Stimulated activated CD8-positive, alpha-beta memory T cell treated with anti-CD3 and anti-CD28 coated beads, Interleukin-15, amount 100 ng/mL, for 1 hour (primary cell): ENCODE measurements around the gene P3R3URF.

Source experiments
- DNase-seq: peaks from one replicate; pipeline ENCODE4 v3.0.0-alpha.2; 2020; ENCODE audit warnings: low read depth

The P3R3URF gene

DNA sequence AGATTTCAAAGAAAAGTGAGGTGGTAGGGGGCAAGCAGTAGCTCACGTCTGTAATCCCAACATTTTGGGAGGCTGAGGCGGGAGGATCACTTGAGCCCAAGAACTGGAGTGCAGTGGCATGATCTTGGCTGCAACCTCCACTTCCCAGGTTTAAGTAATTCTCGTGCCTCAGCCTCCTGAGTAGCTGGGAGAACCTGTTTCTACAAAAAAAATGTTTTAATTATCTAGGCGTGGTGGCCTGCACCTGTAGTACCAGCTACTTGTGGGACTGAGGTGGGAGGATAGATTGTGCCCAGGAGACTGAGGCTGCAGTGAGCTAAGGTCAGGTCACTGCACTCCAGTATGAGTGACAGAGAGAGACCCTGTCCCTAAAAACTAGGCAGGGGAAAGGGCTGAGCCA, 4.0 kb downstream of the P3R3URF start:
- no peak for DNase-seq

DNA sequence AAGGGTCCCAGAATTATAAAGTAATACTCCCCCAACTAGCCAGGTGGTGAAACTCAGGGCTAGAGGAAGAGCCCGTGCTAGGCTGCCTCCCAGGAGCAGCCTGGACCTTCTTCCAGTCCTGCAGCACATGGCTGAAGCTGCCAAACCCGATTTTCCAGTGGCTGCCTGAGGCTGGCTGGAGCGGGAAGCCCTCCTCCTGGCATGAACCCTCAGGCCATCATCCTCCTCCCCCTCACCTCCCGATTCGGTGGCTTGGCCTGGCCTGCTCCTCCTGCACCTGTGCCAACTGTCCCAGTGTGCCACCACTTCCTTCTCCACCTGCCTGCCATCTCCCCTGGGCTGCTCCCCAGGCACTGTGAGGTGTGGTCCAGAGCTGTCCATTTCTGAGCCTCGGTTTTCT, 4.4 kb downstream of the P3R3URF start:
- DNase-seq = no peak

DNA sequence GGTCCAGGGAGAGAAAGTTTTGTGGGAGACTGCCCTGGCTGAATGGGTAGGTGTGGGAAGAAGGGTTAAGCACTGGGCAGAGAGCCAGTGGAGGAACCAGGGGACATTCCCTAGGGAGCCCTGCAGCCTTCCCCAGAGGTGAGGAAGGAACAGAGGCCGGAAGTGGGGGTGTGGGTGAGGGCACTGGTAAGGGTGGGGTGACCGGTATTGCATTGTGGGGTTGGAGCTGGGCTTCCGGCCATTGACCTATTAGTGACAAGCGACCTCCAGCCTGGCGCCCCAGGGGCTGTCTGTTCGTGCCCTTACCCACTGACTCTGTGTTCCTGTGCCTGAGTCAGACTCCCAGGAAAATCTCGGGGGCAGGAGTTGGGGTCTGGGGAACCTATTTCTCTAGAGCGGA, 4.9 kb downstream of the P3R3URF start:
- DNase-seq = no peak

DNA sequence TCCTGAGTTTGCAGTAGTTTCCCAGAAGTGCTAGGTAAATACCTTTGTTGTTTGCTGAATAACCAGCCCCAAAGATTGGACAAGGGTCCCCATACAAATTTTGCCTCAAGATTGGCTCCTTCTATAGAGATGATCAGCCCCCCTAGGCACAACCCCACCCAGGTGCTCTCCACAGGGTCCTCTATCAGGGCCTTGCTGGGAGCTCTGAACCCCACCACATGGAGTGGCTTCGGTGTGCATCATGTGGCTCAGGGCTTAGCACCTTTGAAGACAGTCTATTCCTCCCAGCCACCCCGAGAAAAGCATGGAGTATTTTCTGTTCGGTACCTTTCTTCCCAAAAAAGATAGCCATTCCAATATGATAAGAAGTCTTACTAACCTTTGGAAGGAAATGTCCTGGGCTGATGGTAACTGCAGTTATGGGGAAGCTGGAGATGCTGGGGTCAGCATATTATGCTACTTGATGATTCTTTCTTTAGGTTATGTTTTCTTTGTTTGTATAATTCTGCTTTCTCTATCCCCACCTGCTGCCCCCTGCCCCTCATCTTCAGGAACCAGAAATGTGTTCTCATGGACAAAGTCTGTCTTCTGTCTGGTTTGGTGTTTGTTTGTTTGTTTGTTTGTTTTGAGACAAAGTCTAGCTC, 6.4 kb downstream of the P3R3URF start:
- DNase-seq = no peak

DNA sequence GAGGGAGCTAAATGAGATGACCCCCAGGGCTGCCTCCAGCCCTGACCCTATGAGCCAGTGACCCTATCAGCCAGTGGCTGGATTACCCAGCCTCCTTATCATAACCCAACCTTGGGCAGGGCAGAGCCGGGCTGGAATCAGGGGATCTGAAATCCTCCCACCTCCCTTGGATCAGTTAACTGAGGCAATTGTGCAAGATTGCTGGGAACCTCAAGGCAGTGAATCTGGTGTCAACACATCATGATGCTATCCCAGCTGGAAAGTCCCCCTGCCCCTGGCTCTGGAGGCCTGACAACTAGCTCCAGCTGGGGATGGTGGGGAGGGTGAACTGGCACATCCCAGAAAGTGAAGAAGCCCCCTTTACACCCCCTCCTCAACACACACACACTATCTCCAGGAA, 7.8 kb downstream of the P3R3URF start:
- DNase-seq = no peak

DNA sequence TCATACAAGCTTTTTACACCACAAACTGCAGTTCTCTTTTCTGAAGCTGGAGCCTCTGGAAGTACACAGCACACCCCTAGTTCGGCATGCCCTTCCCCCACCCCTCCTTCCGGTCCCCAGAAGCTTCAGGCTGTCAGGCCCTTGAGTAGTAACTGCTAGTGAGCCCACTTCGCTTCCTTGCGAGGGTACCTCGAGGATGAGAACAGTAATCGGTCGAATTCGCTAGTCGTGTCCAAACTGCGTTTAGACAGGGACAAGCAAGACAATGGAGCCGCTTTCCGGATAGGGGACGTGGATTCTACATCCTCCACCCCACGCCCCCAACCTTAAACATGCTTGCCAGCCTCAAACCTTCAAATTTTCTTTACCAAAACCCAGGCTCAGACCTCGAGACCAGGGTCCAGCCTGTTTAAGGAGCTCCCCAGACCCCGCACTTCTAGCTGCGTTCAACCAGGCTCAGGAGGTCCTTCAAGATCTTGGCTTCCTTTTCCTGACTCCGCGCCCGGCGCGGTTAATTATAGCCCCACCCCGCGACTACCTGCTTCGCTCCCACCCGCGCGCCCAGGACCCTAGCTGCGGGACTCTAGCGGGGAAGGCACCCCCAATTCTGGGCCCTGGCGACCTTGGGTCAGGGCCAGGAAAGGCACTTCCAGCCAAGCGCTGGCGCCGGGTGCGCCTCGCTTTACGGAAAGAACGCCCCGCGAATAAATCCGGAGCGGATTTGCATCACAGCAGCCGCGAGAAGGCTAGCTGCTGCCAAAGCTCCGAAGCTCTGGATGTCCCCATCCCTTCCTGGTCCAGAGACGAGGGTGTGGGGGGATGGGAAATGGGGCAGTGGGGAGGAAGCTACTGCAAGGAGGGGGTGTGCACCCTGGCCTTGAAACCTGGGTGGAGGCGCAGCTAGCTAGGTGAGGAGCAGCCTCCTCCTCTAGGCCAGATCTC, 9.5 kb downstream of the P3R3URF start:
- peak; percentile 17 for DNase-seq

DNA sequence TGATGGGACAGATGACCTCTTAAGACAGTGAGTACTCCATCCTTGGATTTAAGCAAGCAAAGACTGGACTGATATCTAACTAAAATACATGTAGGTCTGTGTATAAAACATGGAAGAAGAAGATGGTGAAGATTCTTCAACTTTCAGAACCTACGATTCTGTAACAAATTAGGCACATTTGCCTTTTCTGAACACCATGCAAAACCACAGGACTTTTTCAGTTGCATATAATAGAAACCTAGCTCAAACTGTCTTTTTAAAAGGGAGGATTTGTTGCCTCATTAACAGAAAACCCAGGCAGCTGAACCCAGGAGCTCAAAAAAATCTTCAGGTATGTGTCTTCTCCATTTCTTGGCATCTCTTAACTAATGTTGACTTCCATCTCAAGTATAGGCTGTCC, 16.1 kb downstream of the P3R3URF start:
- no peak for DNase-seq

DNA sequence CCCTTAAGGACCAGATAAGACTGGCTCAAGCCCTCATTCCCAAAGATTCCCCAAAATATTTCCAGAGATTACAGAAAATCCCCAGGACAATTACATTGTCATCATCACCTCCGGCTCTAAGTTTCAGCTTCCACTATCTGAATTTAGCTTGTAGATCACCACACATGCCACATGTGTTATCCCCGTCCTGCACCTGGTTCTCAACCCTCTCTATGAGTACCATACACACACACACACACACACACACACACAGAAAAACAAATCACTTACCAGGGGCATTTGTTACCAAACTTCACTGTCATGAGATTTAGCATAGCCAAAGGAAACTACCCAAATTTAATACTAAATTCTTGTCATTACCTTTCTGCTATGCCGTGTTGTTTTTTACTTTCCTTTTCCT, 16.8 kb downstream of the P3R3URF start:
- DNase-seq = no peak

DNA sequence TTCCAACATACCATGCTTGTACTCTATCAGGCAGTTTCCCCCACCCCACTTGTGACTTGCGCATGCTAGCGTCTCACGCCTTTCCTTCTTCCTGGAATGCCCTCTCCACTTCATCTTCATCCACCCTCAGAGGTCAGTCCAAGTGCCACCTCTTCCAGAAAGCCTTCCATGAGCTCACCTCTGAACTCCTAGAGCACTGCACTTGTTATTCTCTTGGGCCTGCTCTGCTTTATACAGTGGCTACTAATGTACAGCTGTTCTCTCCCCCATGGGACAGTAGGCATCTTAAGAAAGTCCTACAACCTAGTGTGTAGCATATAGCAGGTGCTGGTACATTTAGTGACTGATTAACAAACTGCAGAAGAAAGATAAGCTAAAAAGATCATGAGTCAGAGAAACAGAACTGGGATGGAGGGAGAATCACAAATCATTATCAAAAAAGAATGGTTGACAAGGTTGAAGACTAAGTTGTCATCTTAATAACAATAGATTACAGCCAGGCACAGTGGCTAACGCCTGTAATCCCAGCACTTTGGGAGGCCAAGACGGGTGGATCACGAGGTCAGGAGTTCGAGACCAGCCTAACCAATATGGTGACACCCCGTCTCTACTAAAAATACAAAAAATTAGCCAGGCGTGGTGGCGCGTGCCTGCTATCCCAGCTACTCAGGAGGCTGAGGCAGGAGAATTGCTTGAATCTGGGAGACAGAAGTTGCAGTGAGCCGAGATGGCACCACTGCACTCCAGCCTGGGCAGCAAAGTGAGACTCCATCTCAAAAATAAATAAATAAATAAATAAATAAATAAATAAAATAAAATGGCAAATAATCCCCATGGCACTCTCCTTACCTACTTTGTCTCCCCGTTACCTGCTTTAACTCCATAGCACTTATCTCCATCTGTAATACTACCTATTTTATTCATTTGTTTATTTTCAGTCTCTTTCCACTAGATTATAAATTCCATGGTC, 17.7 kb downstream of the P3R3URF start:
- no peak for DNase-seq

DNA sequence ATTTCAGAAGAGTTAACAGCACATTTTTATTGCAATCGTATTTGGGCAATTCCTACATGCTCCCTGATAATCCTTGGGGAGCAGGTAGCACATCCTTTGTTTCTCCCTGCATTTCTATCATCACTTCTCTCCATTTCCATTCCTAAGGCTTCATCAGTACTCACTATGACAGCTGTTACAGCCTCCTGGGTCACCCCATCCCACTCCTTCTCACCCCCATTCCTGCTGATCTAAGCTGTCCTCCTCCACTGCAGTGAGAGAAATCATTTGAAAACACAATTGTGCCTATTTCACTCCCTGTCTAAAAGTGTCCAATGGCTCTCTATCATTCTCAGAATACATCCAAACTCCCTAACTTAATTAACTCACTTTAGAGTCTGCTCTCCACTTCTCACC, 18.4 kb downstream of the P3R3URF start:
- no peak for DNase-seq

DNA sequence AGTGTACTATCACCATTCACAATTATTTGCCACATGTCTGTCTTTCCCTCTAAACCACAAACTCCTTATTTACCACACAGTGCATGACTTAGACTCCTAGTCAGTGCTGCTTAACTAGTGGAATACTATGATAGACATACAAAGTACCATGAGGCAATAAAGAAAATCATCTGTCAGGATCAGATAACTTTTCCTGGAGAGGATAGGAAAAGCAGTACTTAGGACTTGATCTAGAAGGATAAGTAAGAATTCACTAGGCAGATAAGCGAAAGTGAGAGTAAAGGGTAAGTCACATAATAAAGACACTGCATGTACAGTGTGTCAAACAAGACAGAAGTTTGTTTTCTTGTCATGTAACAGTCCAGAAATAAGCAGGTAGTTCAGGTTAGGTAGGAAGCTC, 22.6 kb downstream of the P3R3URF start:
- no peak for DNase-seq

DNA sequence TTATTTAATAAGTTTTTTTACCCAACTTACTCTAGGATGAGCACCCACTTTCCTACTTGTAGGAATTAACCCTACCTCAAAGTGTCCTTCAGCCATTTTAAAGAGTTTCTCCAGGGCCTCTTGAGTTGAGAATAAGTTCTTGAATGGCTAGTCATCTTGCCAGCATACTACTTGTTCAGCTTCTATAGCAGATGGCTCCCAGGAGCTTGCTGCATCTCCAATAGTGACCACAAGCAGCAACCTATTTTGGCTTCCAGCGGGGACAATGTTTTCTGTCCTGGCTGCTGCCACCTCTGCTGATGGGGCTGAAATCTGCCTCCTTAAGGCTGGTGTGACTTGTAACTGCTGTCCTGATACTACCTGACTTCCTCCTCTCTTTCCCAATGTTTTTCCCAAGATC, 23.1 kb downstream of the P3R3URF start:
- DNase-seq = no peak

DNA sequence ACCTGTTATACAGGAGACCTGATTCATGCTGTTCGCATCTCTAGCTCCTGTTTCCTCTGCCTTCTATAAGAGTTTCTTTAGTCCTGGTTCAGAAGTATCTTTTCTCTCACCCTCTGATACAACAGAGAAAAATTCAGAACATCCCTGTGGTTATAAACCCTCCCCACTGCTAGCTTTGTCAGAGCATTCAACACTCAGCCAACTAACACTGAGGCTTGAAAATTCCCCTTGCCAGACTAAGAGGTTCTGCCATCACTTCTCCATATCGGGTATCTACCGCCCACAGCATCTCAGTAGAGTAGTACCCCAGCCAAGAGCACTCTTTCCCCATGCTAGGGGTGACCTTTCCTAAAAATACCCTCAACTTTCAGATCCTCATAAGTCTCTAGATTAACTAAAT, 24.3 kb downstream of the P3R3URF start:
- no peak for DNase-seq

DNA sequence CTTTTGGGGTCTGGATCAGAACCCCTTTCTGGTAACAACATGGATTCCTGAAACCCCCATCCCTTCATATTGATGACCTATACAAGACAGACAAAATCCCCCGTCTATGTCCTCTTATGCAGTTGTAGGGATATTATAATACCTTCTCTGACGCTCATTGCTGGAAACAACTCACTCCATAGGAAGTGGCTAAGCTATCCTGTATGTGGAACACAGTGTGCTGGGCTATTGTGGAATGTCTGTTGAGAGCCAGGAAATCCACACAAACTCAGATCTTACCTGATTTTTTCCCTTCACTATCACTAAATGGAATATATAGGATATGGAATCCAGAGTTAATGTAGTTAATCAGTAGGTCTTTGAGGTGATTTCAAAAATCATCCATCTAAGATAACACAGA, 26.2 kb downstream of the P3R3URF start:
- no peak for DNase-seq

DNA sequence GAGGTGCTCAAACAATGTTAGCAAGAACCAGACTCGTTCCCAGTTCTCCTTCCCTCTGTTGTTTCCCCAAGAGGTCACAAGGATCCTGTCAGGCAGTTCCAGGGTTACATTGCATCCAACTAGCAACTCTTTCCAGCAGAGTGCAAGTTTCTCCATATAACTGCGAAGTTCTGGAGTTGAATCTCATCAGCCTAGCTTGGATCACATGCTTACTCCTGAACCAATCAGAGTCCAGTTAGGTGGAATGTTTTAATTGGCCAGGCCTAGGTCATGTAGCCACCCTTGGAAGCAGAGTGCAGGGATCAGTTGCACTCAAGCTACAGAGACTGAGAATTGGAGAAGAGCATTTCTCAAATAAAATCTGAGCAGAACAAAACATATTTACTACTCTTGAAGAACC, 28.0 kb downstream of the P3R3URF start:
- no peak for DNase-seq

DNA sequence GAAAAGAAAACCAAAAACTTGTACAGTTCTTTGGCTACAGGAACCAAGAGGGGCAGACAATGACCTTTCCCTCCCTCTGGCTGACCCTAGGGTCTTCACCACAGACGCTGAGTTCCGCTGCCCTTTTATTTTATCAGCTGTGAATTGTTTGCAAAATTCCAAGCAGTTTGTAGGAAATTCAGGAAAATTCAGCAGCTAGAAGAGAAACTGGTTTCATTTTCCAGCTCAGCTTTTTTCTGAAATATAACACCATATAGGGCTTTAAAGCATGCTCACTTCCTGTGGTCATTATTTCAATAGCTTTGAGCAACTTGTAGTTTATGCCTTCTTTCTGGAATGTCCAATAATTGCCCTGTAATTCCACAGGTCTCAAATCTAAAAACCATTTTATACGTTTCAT, 38.4 kb downstream of the P3R3URF start:
- no peak for DNase-seq

DNA sequence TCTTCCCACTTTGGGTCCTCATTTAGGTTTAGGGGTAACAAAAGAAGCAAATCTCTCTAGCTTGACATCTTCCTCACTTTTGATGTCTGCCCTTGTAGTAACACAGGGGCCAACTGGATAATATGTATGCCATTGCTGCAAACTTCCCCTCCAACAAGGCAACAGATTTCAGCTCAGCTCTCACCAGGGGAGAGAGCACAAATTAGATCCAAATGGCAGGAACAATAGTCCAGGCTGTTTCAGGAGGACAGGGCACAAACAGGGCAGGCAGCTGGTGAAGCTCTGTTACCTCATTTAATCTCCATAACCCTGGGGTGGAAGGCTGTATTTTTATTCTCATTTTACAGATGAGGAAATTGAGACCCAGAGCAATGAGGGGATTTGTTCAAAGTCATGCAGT, 39.6 kb downstream of the P3R3URF start:
- no peak for DNase-seq

DNA sequence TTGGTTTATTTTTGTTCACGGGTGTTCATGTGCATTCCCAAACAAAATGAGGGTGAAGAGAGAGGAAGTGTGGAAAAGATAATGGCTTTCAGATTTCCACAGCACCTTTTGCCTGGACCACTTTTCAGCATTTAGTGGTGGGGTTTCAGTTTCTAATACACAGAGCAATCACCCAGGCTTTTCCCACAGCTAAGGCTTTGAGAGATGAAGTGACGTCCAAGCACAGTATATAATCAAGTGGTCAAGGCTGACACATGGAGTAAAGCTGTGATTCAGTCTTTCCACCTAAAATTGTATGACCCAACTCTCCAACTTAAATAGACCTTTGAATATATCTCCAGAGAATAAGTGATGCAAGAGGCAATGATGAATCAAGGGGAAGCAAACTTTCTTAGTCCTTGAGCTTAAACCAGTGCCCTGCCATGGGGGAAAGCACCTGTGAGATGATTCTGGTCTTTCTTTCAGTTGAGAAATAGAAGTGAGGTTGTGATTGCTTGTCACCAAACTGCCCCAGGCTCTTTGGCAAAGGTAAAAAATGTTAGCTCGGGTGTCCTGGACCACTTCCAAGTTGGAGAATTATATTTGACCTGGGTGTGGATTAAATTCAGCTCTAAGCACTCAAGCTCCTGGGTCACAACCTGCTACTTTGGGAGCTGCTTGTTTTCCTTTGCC, 41.5 kb downstream of the P3R3URF start:
- DNase-seq = no peak

DNA sequence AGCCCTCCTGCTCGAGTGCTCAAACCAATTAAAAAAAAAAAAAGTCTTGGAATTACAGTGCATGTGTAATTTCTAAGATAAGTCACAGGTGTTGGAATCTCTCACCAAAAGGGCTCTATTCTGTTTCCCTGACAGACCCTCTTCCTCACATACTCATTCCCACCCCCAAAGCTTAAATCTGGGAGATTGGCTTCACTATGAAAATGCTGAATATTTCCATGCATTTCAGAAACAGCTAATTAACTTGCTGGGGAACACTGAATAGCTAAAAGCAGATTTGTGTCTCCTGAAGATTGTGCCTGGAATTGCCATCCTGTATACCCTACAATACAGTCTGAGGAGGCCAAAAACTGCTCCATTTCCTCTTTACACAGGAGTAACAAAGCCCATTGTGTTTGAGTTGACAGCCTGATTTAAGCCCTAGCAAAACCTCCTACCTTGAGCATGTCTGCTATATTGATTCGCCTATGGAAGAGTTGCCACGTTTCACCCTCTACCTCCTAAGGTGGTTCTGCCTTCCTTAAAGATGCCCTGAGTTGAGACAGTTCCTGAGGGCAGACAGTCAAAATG, 42.4 kb downstream of the P3R3URF start:
- no peak for DNase-seq

DNA sequence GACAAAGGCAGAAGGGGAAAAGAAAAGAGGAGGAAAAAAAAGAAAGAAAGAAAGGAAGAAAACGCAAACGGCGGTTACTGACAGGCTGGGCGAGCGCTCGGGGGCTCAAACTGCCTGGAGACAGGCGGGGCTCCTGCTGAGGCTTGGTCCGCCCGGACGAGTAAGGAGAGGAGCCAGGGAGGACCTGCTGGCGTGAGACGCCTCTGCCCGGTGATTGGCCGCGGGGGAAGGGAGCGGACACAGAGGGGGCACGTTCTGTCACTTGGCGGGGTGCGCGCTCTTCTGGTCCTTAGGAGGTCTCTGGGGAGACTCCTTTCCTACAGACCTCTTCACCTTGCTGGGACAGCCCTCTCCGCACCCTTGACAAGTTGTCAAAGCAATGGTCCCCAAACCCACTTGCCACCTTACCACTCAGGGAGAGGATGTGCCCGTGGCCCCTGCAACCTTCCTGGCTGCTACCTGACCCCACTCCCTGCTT, 43.1 kb downstream of the P3R3URF start:
- DNase-seq = no peak

DNA sequence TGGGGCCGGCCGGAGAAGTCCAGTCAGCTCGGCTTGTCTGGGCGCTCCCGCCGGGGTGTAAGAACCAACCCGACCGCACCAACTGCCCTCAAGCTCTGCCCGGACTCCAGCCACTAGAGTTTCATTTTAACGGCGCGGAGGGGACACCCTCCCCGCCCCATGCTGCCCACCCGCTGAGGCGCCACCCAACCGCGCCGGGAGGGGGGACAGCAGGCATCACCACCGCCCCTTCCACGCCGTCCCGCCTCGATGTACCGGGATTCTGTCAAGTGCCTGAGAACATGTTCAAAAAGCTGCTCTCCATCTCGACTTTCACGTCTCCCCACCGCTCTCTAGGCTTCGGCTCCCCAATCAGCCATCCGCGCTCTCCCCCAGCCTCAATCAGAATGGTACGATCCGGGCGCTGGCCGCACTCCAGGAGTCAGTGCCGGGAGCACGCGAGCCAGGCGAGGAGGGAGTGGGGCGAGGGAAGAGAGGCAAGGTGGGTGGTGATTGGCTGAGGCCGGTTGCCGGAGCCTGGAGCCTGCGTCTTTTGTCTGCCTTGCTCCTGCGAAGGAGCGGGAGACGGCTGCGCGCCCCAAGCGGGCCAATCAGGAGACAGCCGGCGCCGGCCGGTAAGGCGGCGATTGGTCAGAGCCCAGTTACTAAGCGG, 43.6 kb downstream of the P3R3URF start, which contains the start of gene PIK3R3:
Gene PIK3R3 (minus strand): TSS at position 101 of the 652 bp plus-strand sequence. CDS start 677 bp downstream, outside the sequence.
- peak; percentile 49 for DNase-seq
